HCT116 (cell line): ENCODE data around the gene ANO8.
A peak's percentile ranks its signal among the peaks of the same experiment; 100 is the strongest.

Experiments used
- CEBPB ChIP-seq: IDR thresholded peaks from 2 replicates; pipeline ENCODE4 v1.6.1; 2012; ENCODE audit warnings: low read depth
- CTCF ChIP-seq, 3 experiments: fragments of 200-600 bp in 1 of 3; sonication (generic) in 1 of 3; IDR thresholded peaks in 2 of 3; conservative IDR thresholded peaks in 1 of 3; 2 replicates each; pipeline ENCODE4 v1.5.1; 2012 to 2017; ENCODE audit warnings: low read depth in 2 of 3, low read length in 2 of 3, antibody characterized with exemption in 1 of 3, borderline replicate concordance in 1 of 3, control low read depth in 1 of 3, mild to moderate bottlenecking in 1 of 3, mixed read lengths in 1 of 3, mixed run types in 1 of 3, moderate library complexity in 1 of 3; ENCODE audit not compliant: insufficient read depth in 1 of 3
- EGR1 ChIP-seq: IDR thresholded peaks from 2 replicates; pipeline ENCODE4 v1.6.1; 2012; ENCODE audit warnings: low read depth
- EZH2phosphoT487 ChIP-seq: fragments of 200-600 bp; IDR thresholded peaks from 2 replicates; pipeline ENCODE4 v1.6.1; 2018; ENCODE audit warnings: antibody characterized with exemption, borderline replicate concordance
- JUND ChIP-seq: IDR thresholded peaks from 2 replicates; pipeline ENCODE4 v1.6.1; 2012
- MAX ChIP-seq: IDR thresholded peaks from 2 replicates; pipeline ENCODE4 v1.6.1; 2012
- POLR2A ChIP-seq: IDR thresholded peaks from 2 replicates; pipeline ENCODE4 v1.7.0; 2011; ENCODE audit warnings: borderline replicate concordance; ENCODE audit not compliant: insufficient read depth, insufficient read length; ENCODE audit errors: extremely low read depth
- RAD21 ChIP-seq: IDR thresholded peaks from 2 replicates; pipeline ENCODE4 v1.6.1; 2012; ENCODE audit warnings: low read depth, mild to moderate bottlenecking
- REST ChIP-seq: IDR thresholded peaks from 2 replicates; pipeline ENCODE4 v1.6.1; 2012; ENCODE audit warnings: low read depth
- SP1 ChIP-seq: IDR thresholded peaks from 2 replicates; pipeline ENCODE4 v1.6.1; 2012; ENCODE audit warnings: low read depth
- YY1 ChIP-seq: IDR thresholded peaks from 2 replicates; pipeline ENCODE4 v1.6.1; 2011; ENCODE audit warnings: low read length, low read depth, moderate library complexity, mild to moderate bottlenecking; ENCODE audit not compliant: insufficient replicate concordance; ENCODE audit errors: extremely low read depth
- ZFX ChIP-seq: fragments of 450-650 bp; IDR thresholded peaks from 2 replicates; pipeline ENCODE4 v1.6.1; 2017
- ZNF274 ChIP-seq: fragments of 200-500 bp; sonication (Bioruptor generic); IDR thresholded peaks from 2 replicates; pipeline ENCODE4 v1.6.1; 2014; ENCODE audit warnings: mild to moderate bottlenecking, low read depth, low read length, inconsistent platforms

- TF ChIP-seq MAX (0 out of 2 replicates have a peak, but pooled peaks have one; percentile 14), REST (no peak), CTCF (IDR thresholded peaks at IDR 0.05 in 2 of 3, conservative IDR thresholded peaks at IDR 0.05 in 1 of 3; ENCODE audit: borderline replicate concordance in 1 of 3, insufficient read depth in 1 of 3, low read depth in 2 of 3, low read length in 2 of 3) (peak in 2 of 3 experiments; percentile 21 to 48; a peak in 2 of 6 replicates), ZNF274 (no peak), POLR2A (no peak), CEBPB (no peak), RAD21 (peak; percentile 58), EZH2phosphoT487 (no peak), JUND (no peak), SP1 (no peak), YY1 (no peak), EGR1 (no peak), ZFX (no peak)
Measured at GRCh38 chr19:17296273-17296672, 38.4 kb downstream of the ANO8 start.
